Thymus (tissue), 11 donors: ENCODE results near the gene ZNF771. TPM values are rescaled to one million over a fixed set of nuclear protein-coding genes. Genes with fewer than 3 reads are reported as not detected.

Experiments used
- DNase-seq, 9 donors: peaks; one replicate each; pipeline ENCODE4 v3.0.0-alpha.2; 2013; ENCODE audit warnings: low spot score in 9 of 9, low read depth in 6 of 9, missing footprints in 1 of 9
- H3K27ac ChIP-seq, 2 donors: one replicate each; pipeline ENCODE4 v1.5.1; 2013; ENCODE audit warnings: control low read depth in 1 of 2, low read depth in 1 of 2, low read length in 1 of 2, mild to moderate bottlenecking in 1 of 2, moderate library complexity in 1 of 2
- H3K27me3 ChIP-seq, 2 donors: one replicate each; pipeline ENCODE4 v1.5.1; 2013; ENCODE audit warnings: low read length in 1 of 2; ENCODE audit not compliant: control insufficient read depth in 2 of 2, insufficient read depth in 1 of 2
- H3K36me3 ChIP-seq, 2 donors: one replicate each; pipeline ENCODE4 v1.5.1; 2013; ENCODE audit warnings: low read length in 1 of 2, mild to moderate bottlenecking in 1 of 2, moderate library complexity in 1 of 2; ENCODE audit not compliant: control insufficient read depth in 2 of 2, insufficient read depth in 2 of 2
- H3K4me1 ChIP-seq, 2 donors: one replicate each; pipeline ENCODE4 v1.5.1; 2013; ENCODE audit warnings: low read length in 2 of 2; ENCODE audit not compliant: control insufficient read depth in 2 of 2, insufficient read depth in 2 of 2
- H3K4me3 ChIP-seq, 2 donors: one replicate each; pipeline ENCODE4 v1.5.1; 2013; ENCODE audit warnings: low read length in 2 of 2, control low read depth in 1 of 2, mild to moderate bottlenecking in 1 of 2
- H3K9me3 ChIP-seq, 2 donors: one replicate each; pipeline ENCODE4 v1.5.1; 2013; ENCODE audit warnings: low read length in 1 of 2, mild to moderate bottlenecking in 1 of 2; ENCODE audit not compliant: control insufficient read depth in 2 of 2, insufficient read depth in 1 of 2
- WGBS: extraction: QIAGEN DNeasy Blood & Tissue Kit; methylation state at CpG from one replicate; pipeline ENCODE4 v1.1.7; 2013; 5-methylcytosine and 5-hydroxymethylcytosine counted together
- polyA plus RNA-seq: library from polyadenylated mRNA; stranded (reverse); fragments of 200-250 nt; gene quantifications from one replicate; pipeline ENCODE4 v1.2.3, GENCODE V29; 2013
- total RNA-seq: library from RNA; stranded (reverse); fragments of 120-200 nt; gene quantifications from one replicate; pipeline ENCODE4 v1.2.4, GENCODE V29; 2013
- donor health status: healthy.

The ZNF771 gene
- total and polyA plus RNA-seq, 2 donors, result 3.7 to 4.1 TPM

- no peaks in the 10 kb centered on the region for H3K27me3 ChIP-seq
- H3K27ac ChIP-seq, result no peak overlapping the region
- DNase-seq, result no peak
- H3K9me3 ChIP-seq, result no peaks in the 10 kb centered on the region
- H3K4me1 ChIP-seq, result peaks cover 6 to 18% of the 10 kb centered on the region in 2 donors
- no peak overlapping the region for H3K4me3 ChIP-seq
- no peaks in the 10 kb centered on the region for H3K36me3 ChIP-seq
- WGBS, result 93% methylated on average over 4 of the region's 4 CpGs
These were observed 27.4 kb downstream of the ZNF771 start for GRCh38 chr16:30434852-30435251.

GRCh38 chr16:30437511-30438046, 30.2 kb downstream of the ZNF771 start:
- Histone ChIP-seq H3K27ac (no peak overlapping the region), H3K36me3 (no peaks in the 10 kb centered on the region), H3K4me1 (peaks cover 3 to 8% of the 10 kb centered on the region in 2 donors), H3K27me3 (no peaks in the 10 kb centered on the region), H3K9me3 (peaks cover 0 to 3% of the 10 kb centered on the region in 2 donors), H3K4me3 (no peak overlapping the region)
- 94% methylated on average over 3 of the region's 3 CpGs for WGBS
- DNase-seq, result no peak

- Histone ChIP-seq H3K36me3 (peaks cover 0 to 9% of the 10 kb centered on the region in 2 donors), H3K4me3 (no peak overlapping the region), H3K27ac (no peak overlapping the region), H3K4me1 (peaks cover 2 to 12% of the 10 kb centered on the region in 2 donors), H3K9me3 (peaks cover 0 to 6% of the 10 kb centered on the region in 2 donors), H3K27me3 (no peaks in the 10 kb centered on the region)
- WGBS, result 96% methylated on average over 5 of the region's 5 CpGs
- no peak for DNase-seq
These were observed 31.4 kb downstream of the ZNF771 start for GRCh38 chr16:30438835-30439234.

GRCh38 chr16:30439720-30440348, 32.4 kb downstream of the ZNF771 start:
- H3K4me3 ChIP-seq, result no peak overlapping the region
- H3K27ac ChIP-seq, result no peak overlapping the region
- H3K9me3 ChIP-seq, result peaks cover 0 to 7% of the 10 kb centered on the region in 2 donors
- no peaks in the 10 kb centered on the region for H3K27me3 ChIP-seq
- peaks cover 10 to 16% of the 10 kb centered on the region in 2 donors for H3K4me1 ChIP-seq
- WGBS, result 86% methylated on average over 6 of the region's 6 CpGs
- no peak for DNase-seq
- peaks cover 0 to 16% of the 10 kb centered on the region in 2 donors for H3K36me3 ChIP-seq

- H3K27ac ChIP-seq, result no peak overlapping the region
- WGBS, result 96% methylated on average over 2 of the region's 2 CpGs
- H3K4me1 ChIP-seq, result peaks cover 16 to 26% of the 10 kb centered on the region in 2 donors
- peaks cover 0 to 11% of the 10 kb centered on the region in 2 donors for H3K9me3 ChIP-seq
- peaks cover 0 to 16% of the 10 kb centered on the region in 2 donors for H3K36me3 ChIP-seq
- H3K27me3 ChIP-seq, result no peaks in the 10 kb centered on the region
- no peak overlapping the region for H3K4me3 ChIP-seq
- DNase-seq, result no peak
These were observed 36.2 kb downstream of the ZNF771 start for GRCh38 chr16:30443631-30444030.

GRCh38 chr16:30444231-30445148, 37.1 kb downstream of the ZNF771 start:
- Histone ChIP-seq H3K36me3 (peaks cover 0 to 16% of the 10 kb centered on the region in 2 donors), H3K4me1 (peaks cover 16 to 27% of the 10 kb centered on the region in 2 donors), H3K9me3 (peaks cover 0 to 11% of the 10 kb centered on the region in 2 donors), H3K27me3 (no peaks in the 10 kb centered on the region), H3K27ac (peak overlapping the region in 1 of 2 donors; percentile 91), H3K4me3 (peak overlapping the region; percentile 80 to 100)
- DNase-seq, result no peak
- WGBS, result 94% methylated on average over 29 of the region's 29 CpGs

GRCh38 chr16:30445149-30445407, 37.7 kb downstream of the ZNF771 start:
- Histone ChIP-seq H3K27ac (peak overlapping the region; percentile 91 to 95), H3K4me1 (peaks cover 19 to 33% of the 10 kb centered on the region in 2 donors), H3K9me3 (peaks cover 0 to 11% of the 10 kb centered on the region in 2 donors), H3K27me3 (no peaks in the 10 kb centered on the region), H3K36me3 (peaks cover 0 to 16% of the 10 kb centered on the region in 2 donors), H3K4me3 (peak overlapping the region; percentile 80 to 100)
- DNase-seq, result no peak
- 38% methylated on average over 11 of the region's 11 CpGs for WGBS

GRCh38 chr16:30445408-30446202, 38.2 kb downstream of the ZNF771 start, which contains the start of gene SEPHS2:
Gene SEPHS2 (minus strand): TSS chr16:30445874. CDS start chr16:30445727, 147 bp downstream.
- Histone ChIP-seq H3K4me3 (peak within 1 kb of the TSS; percentile 80 to 100), H3K27ac (peak within 1 kb of the TSS; percentile 91 to 95), H3K27me3 (no peaks in the 10 kb centered on the region), H3K4me1 (peaks cover 24 to 38% of the 10 kb centered on the region in 2 donors), H3K36me3 (peaks cover 0 to 16% of the 10 kb centered on the region in 2 donors), H3K9me3 (peaks cover 0 to 11% of the 10 kb centered on the region in 2 donors)
- peak; percentile 92 to 100 (median 98) for DNase-seq
- WGBS, result 1% methylated on average over 59 of the region's 59 CpGs
